Measurements from ENCODE around the gene BLOC1S6. TPM values are rescaled to one million over a fixed set of nuclear protein-coding genes. Genes with fewer than 3 reads are reported as not detected.

Gene BLOC1S6
- total RNA-seq, 1 experiment from 2014 or later = 28.7 TPM

DNA sequence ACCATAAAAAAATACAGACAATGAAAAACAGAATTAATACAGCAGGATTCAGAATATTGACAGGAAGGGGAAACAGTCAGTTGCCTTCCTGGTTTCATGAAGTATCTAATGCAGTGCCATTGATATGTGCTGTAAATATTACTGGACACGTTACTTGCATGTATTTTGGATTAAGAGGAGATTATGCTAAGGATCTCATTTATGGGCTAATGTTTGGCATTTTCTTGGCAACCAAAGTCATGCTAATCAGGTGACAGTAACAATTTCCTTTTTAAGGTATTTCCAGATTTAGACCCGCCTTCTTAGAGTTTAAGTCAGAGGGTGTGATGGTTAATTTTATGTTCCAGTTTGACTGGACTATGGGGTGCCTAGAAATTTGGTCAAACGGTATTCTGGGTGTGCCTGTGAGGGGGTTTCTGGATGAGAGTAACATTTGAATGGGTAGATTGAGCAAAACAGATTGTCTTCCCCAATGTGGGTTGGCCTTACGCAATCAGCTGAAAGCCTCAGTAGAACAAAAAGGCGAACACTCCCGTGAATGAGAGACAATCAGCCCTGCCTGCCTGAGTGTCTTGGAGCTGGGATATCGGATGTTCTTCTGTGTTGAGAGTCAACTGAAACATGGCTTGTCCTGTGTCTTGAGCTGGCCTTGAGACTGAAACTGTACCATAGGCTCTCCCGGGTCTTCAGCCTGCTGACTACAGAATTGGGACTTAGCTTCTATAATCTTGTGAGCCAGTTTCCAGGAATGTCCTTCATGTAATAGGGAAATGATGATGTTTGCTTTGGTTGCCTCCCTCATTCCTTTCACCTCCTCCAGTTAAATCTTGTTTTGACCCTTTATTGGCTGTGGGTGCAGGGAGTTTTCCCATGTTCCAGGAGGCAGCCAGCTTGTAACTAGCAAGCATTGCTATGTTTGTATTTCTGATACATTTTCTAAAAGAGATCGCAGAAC, 58.1 kb downstream of the BLOC1S6 start:
- Mint-ChIP-seq H3K27ac (no peak overlapping the region), H3K4me3 (no peak overlapping the region), H3K27me3 (ENCODE audit: low read depth) (peaks cover 8% of the 10 kb centered on the region), H3K4me1 (0 out of 2 replicates have a peak, but pooled peaks cover 2% of the 10 kb centered on the region), H3K9me3 (peaks cover 3% of the 10 kb centered on the region), H3K36me3 (no peaks in the 10 kb centered on the region)
- ATAC-seq (no peak), DNase-seq (ENCODE audit: low spot score) (no peak)
- TF ChIP-seq USF1 (CRISPR knock-in tag; IDR thresholded peaks at IDR 0.05) (no peak), ZBTB43 (CRISPR knock-in tag; IDR thresholded peaks at IDR 0.05) (no peak), ZNF425 (CRISPR knock-in tag; conservative IDR thresholded peaks at IDR 0.05) (no peak)
- CTCF ChIA-PET = interaction anchor here (1.0 to 3.1 kb wide), 3 partner anchors 10 to 188 kb away, joined by 3 to 17 read pairs (median 4); partner anchors contain the start of gene SQOR
- POLR2A ChIA-PET = no interaction called here

DNA sequence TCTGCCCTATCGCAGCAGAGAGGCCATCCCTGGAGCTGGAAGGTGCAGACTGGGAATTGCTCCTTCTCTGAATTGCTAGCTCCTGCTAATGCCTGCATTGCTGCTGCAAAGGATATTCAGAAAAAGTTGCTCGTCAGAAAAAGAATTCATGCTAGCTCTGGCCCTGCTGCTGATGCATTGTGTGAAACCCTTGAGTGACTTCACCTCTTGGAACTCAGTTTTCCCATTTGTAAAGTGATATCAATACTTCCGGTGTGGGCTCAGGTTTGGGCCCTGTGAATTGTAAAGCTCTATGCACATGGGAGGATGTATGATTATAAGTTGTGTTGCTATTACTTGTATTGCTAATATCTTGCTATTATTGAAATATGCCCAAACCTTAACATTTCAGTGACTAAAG, 59.0 kb downstream of the BLOC1S6 start:
- DNase-seq (ENCODE audit: low spot score) (no peak), ATAC-seq (no peak)
- peaks cover 7% of the 10 kb centered on the region for H3K9me3 Mint-ChIP-seq
- no peaks in the 10 kb centered on the region for H3K36me3 Mint-ChIP-seq
- H3K27ac Mint-ChIP-seq = no peak overlapping the region
- H3K4me3 Mint-ChIP-seq = no peak overlapping the region
- 0 out of 2 replicates have a peak, but pooled peaks cover 2% of the 10 kb centered on the region for H3K4me1 Mint-ChIP-seq
- H3K27me3 Mint-ChIP-seq (ENCODE audit: low read depth) = peaks cover 4% of the 10 kb centered on the region; the same call in 1 of the 2 replicates
- ChIA-PET CTCF (interaction anchor here (1.0 to 1.5 kb wide), 2 partner anchors 14 to 189 kb away, joined by 3 to 4 read pairs; no protein-coding TSS in a partner anchor), POLR2A (no interaction called here)
- TF ChIP-seq GTF2I (CRISPR knock-in tag; conservative IDR thresholded peaks at IDR 0.05) (no peak), ZNF671 (CRISPR knock-in tag; IDR thresholded peaks at IDR 0.05) (no peak), ATF3 (CRISPR knock-in tag; conservative IDR thresholded peaks at IDR 0.05) (no peak), IRF2 (CRISPR knock-in tag; IDR thresholded peaks at IDR 0.05; ENCODE audit: borderline replicate concordance, low read depth) (no peak), PRDM15 (CRISPR knock-in tag; IDR thresholded peaks at IDR 0.05) (no peak)
- TF ChIP-seq, protein P1, sequence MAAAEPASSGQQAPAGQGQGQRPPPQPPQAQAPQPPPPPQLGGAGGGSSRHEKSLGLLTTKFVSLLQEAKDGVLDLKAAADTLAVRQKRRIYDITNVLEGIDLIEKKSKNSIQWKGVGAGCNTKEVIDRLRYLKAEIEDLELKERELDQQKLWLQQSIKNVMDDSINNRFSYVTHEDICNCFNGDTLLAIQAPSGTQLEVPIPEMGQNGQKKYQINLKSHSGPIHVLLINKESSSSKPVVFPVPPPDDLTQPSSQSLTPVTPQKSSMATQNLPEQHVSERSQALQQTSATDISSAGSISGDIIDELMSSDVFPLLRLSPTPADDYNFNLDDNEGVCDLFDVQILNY (CRISPR knock-in tag; IDR thresholded peaks at IDR 0.05) = no peak

- Mint-ChIP-seq H3K27ac (no peak overlapping the region), H3K9me3 (peaks cover 7% of the 10 kb centered on the region), H3K27me3 (ENCODE audit: low read depth) (peaks cover 4% of the 10 kb centered on the region; the same call in 1 of the 2 replicates), H3K4me3 (no peak overlapping the region), H3K4me1 (0 out of 2 replicates have a peak, but pooled peaks cover 2% of the 10 kb centered on the region), H3K36me3 (no peaks in the 10 kb centered on the region)
- POLR2A ChIA-PET = no interaction called here
- DNase-seq (ENCODE audit: low spot score) (no peak), ATAC-seq (no peak)
- CTCF ChIA-PET = interaction anchor here (1.0 to 1.9 kb wide), 6 partner anchors 13 to 74 kb away, joined by 3 to 6 read pairs (median 4); partner anchors contain the start of gene SQOR
- TF ChIP-seq JUN (CRISPR knock-in tag; IDR thresholded peaks at IDR 0.05) (no peak), TCF7 (CRISPR knock-in tag; IDR thresholded peaks at IDR 0.05; ENCODE audit: low read depth) (no peak), CBFB (CRISPR knock-in tag; IDR thresholded peaks at IDR 0.05; ENCODE audit: low read depth) (no peak), TP53 (CRISPR knock-in tag; IDR thresholded peaks at IDR 0.05) (no peak), AFF4 (CRISPR knock-in tag; IDR thresholded peaks at IDR 0.05; ENCODE audit: borderline replicate concordance) (no peak)
These were observed 60.6 kb downstream of the BLOC1S6 start for GRCh38 chr15:45647828-45648227.

All from WTC11 (cell line).